Measurements from ENCODE around the gene CHM. TPM values are rescaled to one million over a fixed set of nuclear protein-coding genes. Genes with fewer than 3 reads are reported as not detected.
"Not testable (repeated sequence)": the region's sequence is repeated elsewhere in the genome, so short reads cannot be mapped to it uniquely, and the experiment has no call there.

CHM gene
- total RNA-seq, 1 donor from 2014 or later = 43.7 TPM

GRCh38 chrX:86012188-86012587 lies 35.2 kb downstream of the CHM start:
- Mint-ChIP-seq H3K27me3 (no peaks in the 10 kb centered on the region), H3K9me3 (ENCODE audit: low read depth) (peaks cover 16% of the 10 kb centered on the region), H3K4me3 (ENCODE audit: low read depth) (no peak overlapping the region), H3K27ac (peak overlapping the region; percentile 88), H3K36me3 (ENCODE audit: insufficient read depth) (peaks cover 27% of the 10 kb centered on the region), H3K4me1 (ENCODE audit: low read depth) (peaks cover 33% of the 10 kb centered on the region)
- no peak for DNase-seq (ENCODE audit: low spot score, unreplicated experiment)
- no peak for TF ChIP-seq CTCF (IDR thresholded peaks at IDR 0.05; ENCODE audit: unreplicated experiment)

- not testable (repeated sequence) for DNase-seq (ENCODE audit: low spot score, unreplicated experiment); H3K27me3 Mint-ChIP-seq; H3K4me3 Mint-ChIP-seq (ENCODE audit: low read depth); H3K27ac Mint-ChIP-seq
- Mint-ChIP-seq H3K36me3 (ENCODE audit: insufficient read depth) (peaks cover 41% of the 10 kb centered on the region), H3K9me3 (ENCODE audit: low read depth) (peaks cover 20% of the 10 kb centered on the region), H3K4me1 (ENCODE audit: low read depth) (peaks cover 31% of the 10 kb centered on the region)
Observed at GRCh38 chrX:86009803-86010202, 37.6 kb downstream of the CHM start.

GRCh38 chrX:86007891-86008290 lies 39.5 kb downstream of the CHM start:
- peaks cover 51% of the 10 kb centered on the region for H3K36me3 Mint-ChIP-seq (ENCODE audit: insufficient read depth)
- DNase-seq (ENCODE audit: low spot score, unreplicated experiment); H3K27me3 Mint-ChIP-seq; H3K27ac Mint-ChIP-seq; H3K4me3 Mint-ChIP-seq (ENCODE audit: low read depth): not testable (repeated sequence)
- H3K9me3 Mint-ChIP-seq (ENCODE audit: low read depth) = peaks cover 33% of the 10 kb centered on the region
- peaks cover 15% of the 10 kb centered on the region for H3K4me1 Mint-ChIP-seq (ENCODE audit: low read depth)

GRCh38 chrX:86002076-86002896 lies 45.1 kb downstream of the CHM start:
- Mint-ChIP-seq H3K9me3 (ENCODE audit: low read depth) (peaks cover 24% of the 10 kb centered on the region), H3K36me3 (ENCODE audit: insufficient read depth) (peaks cover 42% of the 10 kb centered on the region), H3K27me3 (no peaks in the 10 kb centered on the region), H3K4me1 (ENCODE audit: low read depth) (peaks cover 8% of the 10 kb centered on the region), H3K4me3 (ENCODE audit: low read depth) (peak overlapping the region; percentile 64), H3K27ac (peak overlapping the region; percentile 92)
- TF ChIP-seq CTCF (IDR thresholded peaks at IDR 0.05; ENCODE audit: unreplicated experiment) = no peak
- DNase-seq (ENCODE audit: low spot score, unreplicated experiment) = peak; percentile 29

GRCh38 chrX:85998954-85999353 lies 48.4 kb downstream of the CHM start:
- peaks cover 13% of the 10 kb centered on the region for H3K36me3 Mint-ChIP-seq (ENCODE audit: insufficient read depth)
- no peak overlapping the region for H3K4me3 Mint-ChIP-seq (ENCODE audit: low read depth)
- peaks cover 7% of the 10 kb centered on the region for H3K9me3 Mint-ChIP-seq (ENCODE audit: low read depth)
- no peak overlapping the region for H3K27ac Mint-ChIP-seq
- H3K4me1 Mint-ChIP-seq (ENCODE audit: low read depth) = peaks cover 16% of the 10 kb centered on the region
- TF ChIP-seq CTCF (IDR thresholded peaks at IDR 0.05; ENCODE audit: unreplicated experiment) = no peak
- no peak for DNase-seq (ENCODE audit: low spot score, unreplicated experiment)
- H3K27me3 Mint-ChIP-seq = no peaks in the 10 kb centered on the region

- no peak for TF ChIP-seq CTCF (IDR thresholded peaks at IDR 0.05; ENCODE audit: unreplicated experiment)
- H3K4me3 Mint-ChIP-seq (ENCODE audit: low read depth) = no peak overlapping the region
- H3K4me1 Mint-ChIP-seq (ENCODE audit: low read depth) = peaks cover 25% of the 10 kb centered on the region
- H3K9me3 Mint-ChIP-seq (ENCODE audit: low read depth) = no peaks in the 10 kb centered on the region
- peaks cover 3% of the 10 kb centered on the region for H3K36me3 Mint-ChIP-seq (ENCODE audit: insufficient read depth)
- no peak for DNase-seq (ENCODE audit: low spot score, unreplicated experiment)
- H3K27ac Mint-ChIP-seq = no peak overlapping the region
- no peaks in the 10 kb centered on the region for H3K27me3 Mint-ChIP-seq
Observed at GRCh38 chrX:85996555-85996954, 50.8 kb downstream of the CHM start.

Data from progenitor cell of endocrine pancreas (in vitro differentiated cells).